ENCODE measurements around the gene SLC30A3.

Gene SLC30A3

DNA sequence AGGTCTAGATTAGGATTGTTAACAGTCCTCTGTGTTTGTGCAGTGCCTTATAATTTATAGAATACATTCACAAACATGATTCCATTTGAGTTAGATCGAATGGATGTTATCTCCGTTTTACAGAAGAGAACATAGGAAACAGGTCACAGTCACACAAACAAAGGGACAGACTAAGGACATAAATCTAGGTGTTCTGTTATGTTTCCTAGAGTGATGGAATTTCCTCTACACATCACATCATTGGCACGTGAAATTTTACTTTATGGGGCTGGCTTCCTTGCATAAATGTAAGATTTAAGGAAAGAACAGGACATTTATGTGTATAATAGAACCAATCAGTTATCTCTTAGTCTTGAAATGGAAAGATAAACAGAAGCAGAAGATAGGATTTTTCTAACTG, 25.8 kb upstream of the SLC30A3 start:
- no peaks in the 10 kb centered on the region for H3K36me3 ChIP-seq (ENCODE audit: control insufficient read depth, insufficient read depth, low read length)
- H3K4me1 ChIP-seq = peaks cover 10% of the 10 kb centered on the region
- TF ChIP-seq, protein P1, sequence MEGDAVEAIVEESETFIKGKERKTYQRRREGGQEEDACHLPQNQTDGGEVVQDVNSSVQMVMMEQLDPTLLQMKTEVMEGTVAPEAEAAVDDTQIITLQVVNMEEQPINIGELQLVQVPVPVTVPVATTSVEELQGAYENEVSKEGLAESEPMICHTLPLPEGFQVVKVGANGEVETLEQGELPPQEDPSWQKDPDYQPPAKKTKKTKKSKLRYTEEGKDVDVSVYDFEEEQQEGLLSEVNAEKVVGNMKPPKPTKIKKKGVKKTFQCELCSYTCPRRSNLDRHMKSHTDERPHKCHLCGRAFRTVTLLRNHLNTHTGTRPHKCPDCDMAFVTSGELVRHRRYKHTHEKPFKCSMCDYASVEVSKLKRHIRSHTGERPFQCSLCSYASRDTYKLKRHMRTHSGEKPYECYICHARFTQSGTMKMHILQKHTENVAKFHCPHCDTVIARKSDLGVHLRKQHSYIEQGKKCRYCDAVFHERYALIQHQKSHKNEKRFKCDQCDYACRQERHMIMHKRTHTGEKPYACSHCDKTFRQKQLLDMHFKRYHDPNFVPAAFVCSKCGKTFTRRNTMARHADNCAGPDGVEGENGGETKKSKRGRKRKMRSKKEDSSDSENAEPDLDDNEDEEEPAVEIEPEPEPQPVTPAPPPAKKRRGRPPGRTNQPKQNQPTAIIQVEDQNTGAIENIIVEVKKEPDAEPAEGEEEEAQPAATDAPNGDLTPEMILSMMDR (IDR thresholded peaks at IDR 0.05) = no peak
- no peak overlapping the region for H3K9ac ChIP-seq
- H3K4me3 ChIP-seq (ENCODE audit: low read depth, low read length) = no peak overlapping the region
- no peak overlapping the region for H3K27ac ChIP-seq
- H3K4me2 ChIP-seq (ENCODE audit: low read length) = no peak overlapping the region
- no peaks in the 10 kb centered on the region for H3K9me3 ChIP-seq (ENCODE audit: control insufficient read depth, low read length)
- no peaks in the 10 kb centered on the region for H3K27me3 ChIP-seq (ENCODE audit: control insufficient read depth, insufficient read depth, low read length)
- H3K79me2 ChIP-seq = no peaks in the 10 kb centered on the region
- no peak overlapping the region for H2AFZ ChIP-seq

DNA sequence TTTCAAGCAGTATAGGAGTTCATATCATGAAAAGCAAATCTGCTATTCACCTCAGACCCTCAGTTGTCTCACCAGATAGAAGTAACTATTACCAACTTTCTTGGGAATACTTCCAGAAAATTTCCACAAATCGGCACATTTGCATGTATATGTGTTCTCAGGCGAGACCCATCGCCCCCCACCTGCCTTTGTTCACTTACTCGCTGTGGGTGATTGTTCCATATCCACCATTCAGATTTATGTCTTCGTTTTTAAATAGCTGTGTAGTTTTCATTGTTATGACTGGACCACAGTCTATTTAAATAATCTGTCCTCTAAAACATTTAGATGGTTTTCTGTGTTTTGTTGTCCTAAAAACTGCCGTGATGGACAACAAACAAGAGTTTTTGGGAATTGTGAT, 22.6 kb upstream of the SLC30A3 start:
- Histone ChIP-seq H3K4me3 (ENCODE audit: low read depth, low read length) (no peak overlapping the region), H3K9me3 (ENCODE audit: control insufficient read depth, low read length) (no peaks in the 10 kb centered on the region), H3K4me2 (ENCODE audit: low read length) (no peak overlapping the region), H3K27me3 (ENCODE audit: control insufficient read depth, insufficient read depth, low read length) (no peaks in the 10 kb centered on the region), H3K79me2 (no peaks in the 10 kb centered on the region), H2AFZ (no peak overlapping the region), H3K27ac (no peak overlapping the region), H3K9ac (no peak overlapping the region), H3K36me3 (ENCODE audit: control insufficient read depth, insufficient read depth, low read length) (no peaks in the 10 kb centered on the region), H3K4me1 (no peaks in the 10 kb centered on the region)
- TF ChIP-seq, protein P1 (IDR thresholded peaks at IDR 0.05) = no peak

DNA sequence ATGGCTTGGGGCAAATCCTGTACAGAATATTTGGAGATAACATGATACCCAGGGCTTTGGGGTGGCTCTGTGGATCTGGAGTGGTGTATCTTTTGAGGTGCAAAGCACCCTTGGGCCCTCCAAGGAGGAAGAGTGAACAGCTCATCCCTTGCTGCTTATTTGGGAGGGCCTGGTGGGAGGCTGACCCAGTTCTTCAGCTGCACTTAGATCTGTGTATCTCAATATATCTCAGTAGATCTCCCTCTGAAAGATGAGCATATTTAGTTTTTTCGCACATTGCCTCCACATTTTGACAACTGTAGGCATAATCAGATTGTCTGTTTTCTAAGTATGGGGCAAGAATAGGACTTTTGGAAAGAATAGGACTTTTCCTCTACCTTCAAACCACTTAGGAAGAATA, 22.1 kb upstream of the SLC30A3 start:
- Histone ChIP-seq H3K9ac (no peak overlapping the region), H3K79me2 (no peaks in the 10 kb centered on the region), H3K4me2 (ENCODE audit: low read length) (no peak overlapping the region), H2AFZ (no peak overlapping the region), H3K4me1 (no peaks in the 10 kb centered on the region), H3K36me3 (ENCODE audit: control insufficient read depth, insufficient read depth, low read length) (no peaks in the 10 kb centered on the region), H3K27me3 (ENCODE audit: control insufficient read depth, insufficient read depth, low read length) (no peaks in the 10 kb centered on the region), H3K4me3 (ENCODE audit: low read depth, low read length) (no peak overlapping the region), H3K9me3 (ENCODE audit: control insufficient read depth, low read length) (no peaks in the 10 kb centered on the region), H3K27ac (no peak overlapping the region)
- TF ChIP-seq, protein P1 (IDR thresholded peaks at IDR 0.05) = no peak

DNA sequence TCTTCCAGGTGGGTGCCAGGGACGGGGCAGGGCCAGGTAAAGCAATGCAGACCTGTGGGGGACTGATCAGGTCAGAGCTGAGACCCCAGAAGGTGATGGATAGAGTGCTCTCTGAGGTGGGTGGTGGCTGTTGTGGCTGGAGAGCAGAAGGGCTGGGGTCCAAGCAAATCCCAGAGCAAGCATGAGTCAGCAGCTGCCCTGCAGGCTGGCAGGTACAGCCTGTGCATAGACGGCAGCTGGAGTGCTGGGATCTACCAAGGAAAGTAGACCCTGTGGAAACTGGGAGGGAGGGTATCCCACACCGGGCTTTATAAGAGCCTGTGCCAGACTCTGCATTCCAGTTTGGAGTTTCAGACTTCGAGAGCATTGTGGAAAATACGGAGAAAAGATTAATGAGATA, 20.0 kb upstream of the SLC30A3 start:
- Histone ChIP-seq H3K27ac (no peak overlapping the region), H3K9ac (no peak overlapping the region), H2AFZ (no peak overlapping the region), H3K79me2 (no peaks in the 10 kb centered on the region), H3K4me1 (no peaks in the 10 kb centered on the region), H3K27me3 (ENCODE audit: control insufficient read depth, insufficient read depth, low read length) (no peaks in the 10 kb centered on the region), H3K4me2 (ENCODE audit: low read length) (no peak overlapping the region), H3K36me3 (ENCODE audit: control insufficient read depth, insufficient read depth, low read length) (no peaks in the 10 kb centered on the region), H3K9me3 (ENCODE audit: control insufficient read depth, low read length) (no peaks in the 10 kb centered on the region), H3K4me3 (ENCODE audit: low read depth, low read length) (no peak overlapping the region)
- TF ChIP-seq, protein P1 (IDR thresholded peaks at IDR 0.05) = no peak

DNA sequence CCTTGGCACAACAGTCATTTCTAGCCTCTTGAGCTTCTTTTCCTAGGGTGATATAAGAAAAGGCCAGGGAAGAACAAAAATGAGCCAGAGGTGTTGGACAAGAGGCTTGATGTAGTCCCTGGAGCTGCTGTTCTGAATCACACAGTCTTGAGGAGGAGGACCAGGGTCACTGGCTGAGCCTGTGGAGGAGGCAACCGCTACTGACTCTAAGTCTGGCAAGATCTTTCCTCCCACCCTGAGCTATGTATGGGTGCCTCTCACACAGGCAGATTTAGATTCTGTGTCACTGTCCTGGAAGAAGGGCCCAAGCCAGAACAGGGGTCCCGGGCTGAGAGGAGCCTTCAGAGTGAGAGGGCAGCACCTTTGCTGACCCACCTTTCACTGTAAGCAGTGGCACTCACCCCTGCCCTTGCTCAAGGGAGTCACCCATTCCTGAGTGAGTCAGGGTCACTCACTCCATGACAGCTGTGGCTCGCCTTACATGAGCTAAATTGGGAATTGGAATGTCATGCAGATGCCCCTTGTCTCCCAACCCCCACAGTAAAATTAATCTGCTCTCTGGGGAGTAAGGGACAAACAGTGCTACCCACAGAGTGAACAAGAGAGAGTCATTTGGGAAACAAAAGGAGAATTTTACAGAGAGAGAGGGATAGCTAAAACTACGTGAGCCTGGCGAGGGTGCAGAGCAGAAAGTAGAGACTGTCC, 19.2 kb upstream of the SLC30A3 start, which contains the start of gene TRIM54:
TRIM54 (plus strand) TSS at position 575 of the 705 bp plus-strand sequence. CDS start 303 bp downstream, outside the sequence.
- Histone ChIP-seq H3K4me1 (no peaks in the 10 kb centered on the region), H3K36me3 (ENCODE audit: control insufficient read depth, insufficient read depth, low read length) (no peaks in the 10 kb centered on the region), H3K79me2 (no peaks in the 10 kb centered on the region), H3K4me2 (ENCODE audit: low read length) (no peak within 1 kb of the TSS), H3K9ac (no peak within 1 kb of the TSS), H3K4me3 (ENCODE audit: low read depth, low read length) (no peak within 1 kb of the TSS), H3K9me3 (ENCODE audit: control insufficient read depth, low read length) (no peaks in the 10 kb centered on the region), H3K27me3 (ENCODE audit: control insufficient read depth, insufficient read depth, low read length) (no peaks in the 10 kb centered on the region), H3K27ac (no peak within 1 kb of the TSS), H2AFZ (no peak within 1 kb of the TSS)
- TF ChIP-seq, protein P1 (IDR thresholded peaks at IDR 0.05) = no peak

Measured in parathyroid adenoma (tissue), 2 donors.